GM23338 (cell line): Measurements from ENCODE around the gene LIX1. TPM values are rescaled to one million over a fixed set of nuclear protein-coding genes. Genes with fewer than 3 reads are reported as not detected.

Experiments
- ATAC-seq: fragments of 200-7000 bp; cut with Tn5 transposase; 3 replicates; pipeline ENCODE4 v1.9.1; 2020
- DNase-seq: peaks from one replicate; pipeline ENCODE4 v3.0.0-alpha.2; 2015; ENCODE audit warnings: low spot score
- H2AFZ ChIP-seq: fragments of 200-600 bp; sonication (generic); 2 replicates; pipeline ENCODE4 v1.8.0; 2016; ENCODE audit warnings: antibody characterized with exemption, mild to moderate bottlenecking, moderate library complexity
- H3F3A ChIP-seq: fragments of 200-600 bp; sonication (generic); replicated peaks from 2 replicates; pipeline ENCODE4 v1.8.0; 2017; ENCODE audit warnings: antibody characterized with exemption, mixed run types, low read depth
- H3K27ac ChIP-seq: fragments of 200-600 bp; sonication (generic); 2 replicates; pipeline ENCODE4 v1.6.1; 2016; ENCODE audit warnings: low read depth
- H3K27me3 ChIP-seq: fragments of 200-600 bp; sonication (generic); 2 replicates; pipeline ENCODE4 v1.8.0; 2016; ENCODE audit warnings: mild to moderate bottlenecking, mixed run types, moderate library complexity; ENCODE audit not compliant: insufficient read depth
- H3K36me3 ChIP-seq: fragments of 200-600 bp; sonication (generic); 2 replicates; pipeline ENCODE4 v1.8.0; 2016; ENCODE audit warnings: mild to moderate bottlenecking; ENCODE audit not compliant: insufficient read depth
- H3K4me1 ChIP-seq: fragments of 200-600 bp; sonication (generic); 2 replicates; pipeline ENCODE4 v1.8.0; 2016; ENCODE audit warnings: mild to moderate bottlenecking, moderate library complexity; ENCODE audit not compliant: insufficient read depth
- H3K4me2 ChIP-seq: fragments of 200-600 bp; sonication (generic); 2 replicates; pipeline ENCODE4 v1.7.1; 2017; ENCODE audit warnings: mixed run types
- H3K4me3 ChIP-seq: fragments of 200-600 bp; sonication (generic); 2 replicates; pipeline ENCODE4 v1.6.1; 2016; ENCODE audit warnings: mixed run types
- H3K79me2 ChIP-seq: fragments of 200-600 bp; sonication (generic); replicated peaks from 2 replicates; pipeline ENCODE4 v1.8.0; 2017; ENCODE audit warnings: mild to moderate bottlenecking; ENCODE audit not compliant: insufficient read depth
- H3K9me2 ChIP-seq: fragments of 200-600 bp; sonication (generic); 2 replicates; pipeline ENCODE4 v1.8.0; 2017; ENCODE audit not compliant: insufficient read depth
- H4K20me1 ChIP-seq: fragments of 200-600 bp; sonication (generic); replicated peaks from 2 replicates; pipeline ENCODE4 v1.8.0; 2017; ENCODE audit warnings: mild to moderate bottlenecking; ENCODE audit not compliant: insufficient read depth
- H3K27ac Mint-ChIP-seq: 2 replicates; pipeline ENCODE4 v1.8.0; 2020; ENCODE audit warnings: inconsistent platforms, mild to moderate bottlenecking, moderate library complexity, mixed read lengths
- H3K27me3 Mint-ChIP-seq: 3 replicates; pipeline ENCODE4 v1.8.0; 2022; ENCODE audit warnings: low read depth, mild to moderate bottlenecking, moderate library complexity, mixed read lengths, inconsistent platforms; ENCODE audit not compliant: insufficient read depth, poor library complexity
- H3K36me3 Mint-ChIP-seq: 3 replicates; pipeline ENCODE4 v1.8.0; 2021; ENCODE audit warnings: low read depth, mild to moderate bottlenecking, inconsistent platforms, moderate library complexity, mixed read lengths
- H3K4me1 Mint-ChIP-seq: 3 replicates; pipeline ENCODE4 v1.8.0; 2020; ENCODE audit warnings: mild to moderate bottlenecking, inconsistent platforms, mixed read lengths
- H3K4me3 Mint-ChIP-seq: 3 replicates; pipeline ENCODE4 v1.8.0; 2021; ENCODE audit warnings: moderate library complexity, mild to moderate bottlenecking, inconsistent platforms, mixed read lengths
- H3K9me3 Mint-ChIP-seq: 3 replicates; pipeline ENCODE4 v1.8.0; 2020; ENCODE audit warnings: moderate library complexity, mild to moderate bottlenecking, inconsistent platforms, mixed read lengths
- CTCF ChIP-seq, 2 experiments: fragments of 200-600 bp in 1 of 2; sonication (generic) in 1 of 2; conservative IDR thresholded peaks; 2 replicates each; pipeline versions ENCODE4 v1.5.1 to v1.6.1; 2016 to 2017; ENCODE audit warnings: antibody characterized with exemption in 2 of 2, low read depth in 2 of 2, mild to moderate bottlenecking in 2 of 2, moderate library complexity in 1 of 2
- ETS1 ChIP-seq: IDR thresholded peaks from 2 replicates; pipeline ENCODE4 v1.6.1; 2016; ENCODE audit warnings: antibody characterized with exemption
- POLR2AphosphoS5 ChIP-seq: IDR thresholded peaks from 2 replicates; pipeline ENCODE4 v1.6.1; 2016; ENCODE audit warnings: antibody characterized with exemption, low read depth
- ZNF114 ChIP-seq: fragments of 250-450 bp; sonication (Bioruptor Pico); IDR thresholded peaks from 2 replicates; pipeline ENCODE4 v1.5.0; 2020; ENCODE audit warnings: mild to moderate bottlenecking, moderate library complexity
- polyA plus RNA-seq: library from polyadenylated mRNA; unstranded; fragments of >200 nt; fragmentation: Nextera tagmentation; extraction: Ambion mirVana; gene quantifications from 2 replicates; pipeline ENCODE4 v1.2.1, GENCODE V29; 2016
- total RNA-seq: library from RNA; depleted of rRNA; stranded (reverse); fragments of >200 nt; shearing (Covaris generic); gene quantifications from 2 replicates; pipeline ENCODE4 v1.2.3, GENCODE V29; 2014
- TF ChIP-seq, protein P1 (sequence below): fragments of 250-450 bp; sonication (Bioruptor Pico); IDR thresholded peaks from 2 replicates; pipeline ENCODE4 v1.5.0; 2020; ENCODE audit warnings: mild to moderate bottlenecking, moderate library complexity

Gene LIX1
- total and polyA plus RNA-seq, 2 experiments from 2014 or later, result 0.13 TPM; not detected in 1

GRCh38 chr5:97044052-97044451, 98.4 kb downstream of the LIX1 start:
- Mint-ChIP-seq H3K27ac (no peak overlapping the region; the same call in 1 of the 2 replicates), H3K27me3 (peaks cover 3% of the 10 kb centered on the region), H3K4me3 (no peak overlapping the region), H3K4me1 (peaks cover 10% of the 10 kb centered on the region; the same call in 2 of the 3 replicates), H3K36me3 (no peaks in the 10 kb centered on the region), H3K9me3 (no peaks in the 10 kb centered on the region)
- Histone ChIP-seq H3F3A (no peaks in the 10 kb centered on the region), H3K79me2 (no peaks in the 10 kb centered on the region), H4K20me1 (no peaks in the 10 kb centered on the region), H3K27me3 (no peaks in the 10 kb centered on the region), H3K36me3 (no peaks in the 10 kb centered on the region), H3K9me2 (no peaks in the 10 kb centered on the region), H2AFZ (peak overlapping the region; percentile 75), H3K4me1 (no peaks in the 10 kb centered on the region), H3K4me2 (no peak overlapping the region), H3K4me3 (no peak overlapping the region), H3K27ac (0 out of 2 replicates have a peak overlapping the region, but pooled peaks have one; percentile 34)
- no peak for TF ChIP-seq ZNF114 (CRISPR knock-in tag)
- TF ChIP-seq ETS1, result no peak
- no peak for TF ChIP-seq POLR2AphosphoS5
- TF ChIP-seq, protein P1, sequence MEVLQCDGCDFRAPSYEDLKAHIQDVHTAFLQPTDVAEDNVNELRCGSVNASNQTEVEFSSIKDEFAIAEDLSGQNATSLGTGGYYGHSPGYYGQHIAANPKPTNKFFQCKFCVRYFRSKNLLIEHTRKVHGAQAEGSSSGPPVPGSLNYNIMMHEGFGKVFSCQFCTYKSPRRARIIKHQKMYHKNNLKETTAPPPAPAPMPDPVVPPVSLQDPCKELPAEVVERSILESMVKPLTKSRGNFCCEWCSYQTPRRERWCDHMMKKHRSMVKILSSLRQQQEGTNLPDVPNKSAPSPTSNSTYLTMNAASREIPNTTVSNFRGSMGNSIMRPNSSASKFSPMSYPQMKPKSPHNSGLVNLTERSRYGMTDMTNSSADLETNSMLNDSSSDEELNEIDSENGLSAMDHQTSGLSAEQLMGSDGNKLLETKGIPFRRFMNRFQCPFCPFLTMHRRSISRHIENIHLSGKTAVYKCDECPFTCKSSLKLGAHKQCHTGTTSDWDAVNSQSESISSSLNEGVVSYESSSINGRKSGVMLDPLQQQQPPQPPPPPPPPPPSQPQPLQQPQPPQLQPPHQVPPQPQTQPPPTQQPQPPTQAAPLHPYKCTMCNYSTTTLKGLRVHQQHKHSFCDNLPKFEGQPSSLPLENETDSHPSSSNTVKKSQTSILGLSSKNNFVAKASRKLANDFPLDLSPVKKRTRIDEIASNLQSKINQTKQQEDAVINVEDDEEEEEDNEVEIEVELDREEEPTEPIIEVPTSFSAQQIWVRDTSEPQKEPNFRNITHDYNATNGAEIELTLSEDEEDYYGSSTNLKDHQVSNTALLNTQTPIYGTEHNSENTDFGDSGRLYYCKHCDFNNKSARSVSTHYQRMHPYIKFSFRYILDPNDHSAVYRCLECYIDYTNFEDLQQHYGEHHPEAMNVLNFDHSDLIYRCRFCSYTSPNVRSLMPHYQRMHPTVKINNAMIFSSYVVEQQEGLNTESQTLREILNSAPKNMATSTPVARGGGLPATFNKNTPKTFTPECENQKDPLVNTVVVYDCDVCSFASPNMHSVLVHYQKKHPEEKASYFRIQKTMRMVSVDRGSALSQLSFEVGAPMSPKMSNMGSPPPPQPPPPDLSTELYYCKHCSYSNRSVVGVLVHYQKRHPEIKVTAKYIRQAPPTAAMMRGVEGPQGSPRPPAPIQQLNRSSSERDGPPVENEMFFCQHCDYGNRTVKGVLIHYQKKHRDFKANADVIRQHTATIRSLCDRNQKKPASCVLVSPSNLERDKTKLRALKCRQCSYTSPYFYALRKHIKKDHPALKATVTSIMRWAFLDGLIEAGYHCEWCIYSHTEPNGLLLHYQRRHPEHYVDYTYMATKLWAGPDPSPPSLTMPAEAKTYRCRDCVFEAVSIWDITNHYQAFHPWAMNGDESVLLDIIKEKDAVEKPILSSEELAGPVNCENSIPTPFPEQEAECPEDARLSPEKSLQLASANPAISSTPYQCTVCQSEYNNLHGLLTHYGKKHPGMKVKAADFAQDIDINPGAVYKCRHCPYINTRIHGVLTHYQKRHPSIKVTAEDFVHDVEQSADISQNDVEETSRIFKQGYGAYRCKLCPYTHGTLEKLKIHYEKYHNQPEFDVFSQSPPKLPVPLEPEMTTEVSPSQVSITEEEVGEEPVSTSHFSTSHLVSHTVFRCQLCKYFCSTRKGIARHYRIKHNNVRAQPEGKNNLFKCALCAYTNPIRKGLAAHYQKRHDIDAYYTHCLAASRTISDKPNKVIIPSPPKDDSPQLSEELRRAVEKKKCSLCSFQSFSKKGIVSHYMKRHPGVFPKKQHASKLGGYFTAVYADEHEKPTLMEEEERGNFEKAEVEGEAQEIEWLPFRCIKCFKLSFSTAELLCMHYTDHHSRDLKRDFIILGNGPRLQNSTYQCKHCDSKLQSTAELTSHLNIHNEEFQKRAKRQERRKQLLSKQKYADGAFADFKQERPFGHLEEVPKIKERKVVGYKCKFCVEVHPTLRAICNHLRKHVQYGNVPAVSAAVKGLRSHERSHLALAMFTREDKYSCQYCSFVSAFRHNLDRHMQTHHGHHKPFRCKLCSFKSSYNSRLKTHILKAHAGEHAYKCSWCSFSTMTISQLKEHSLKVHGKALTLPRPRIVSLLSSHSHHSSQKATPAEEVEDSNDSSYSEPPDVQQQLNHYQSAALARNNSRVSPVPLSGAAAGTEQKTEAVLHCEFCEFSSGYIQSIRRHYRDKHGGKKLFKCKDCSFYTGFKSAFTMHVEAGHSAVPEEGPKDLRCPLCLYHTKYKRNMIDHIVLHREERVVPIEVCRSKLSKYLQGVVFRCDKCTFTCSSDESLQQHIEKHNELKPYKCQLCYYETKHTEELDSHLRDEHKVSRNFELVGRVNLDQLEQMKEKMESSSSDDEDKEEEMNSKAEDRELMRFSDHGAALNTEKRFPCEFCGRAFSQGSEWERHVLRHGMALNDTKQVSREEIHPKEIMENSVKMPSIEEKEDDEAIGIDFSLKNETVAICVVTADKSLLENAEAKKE, result peak; percentile 36; the same call in 1 of the 2 replicates
- TF ChIP-seq CTCF (conservative IDR thresholded peaks at IDR 0.05; ENCODE audit: low read depth in 2 of 2), result peak; percentile 73 to 97
- peak; percentile 99 for ATAC-seq
- peak; percentile 90 for DNase-seq
